HG03558 (cell line): Measurements from ENCODE around the gene SUFU.

Experiments
- ATAC-seq: cut with Tn5 transposase; IDR thresholded peaks from one replicate; pipeline ENCODE4 v1.9.1; 2021; ENCODE audit warnings: moderate number of reproducible peaks; ENCODE audit not compliant: unreplicated experiment; ENCODE audit errors: extremely low read depth

SUFU gene

DNA sequence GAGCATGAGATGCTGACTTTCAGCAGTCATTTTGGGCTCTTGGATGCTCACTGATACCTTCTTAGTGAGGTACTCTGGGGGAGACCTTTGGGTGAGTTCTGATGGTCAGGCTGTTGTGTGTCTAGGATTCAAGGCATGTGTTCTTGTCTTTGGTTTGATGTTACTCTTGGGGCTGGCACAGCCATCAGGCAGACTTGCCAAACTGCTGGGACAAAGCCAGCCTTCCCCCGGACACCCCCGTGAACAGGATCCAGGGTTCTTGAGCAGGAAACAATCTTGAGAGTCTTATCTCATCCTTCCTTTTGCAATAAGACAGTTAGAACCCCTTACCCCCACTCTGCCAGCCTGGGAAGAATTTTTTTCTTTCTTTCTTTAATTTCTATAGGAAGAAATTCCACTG lies 42.2 kb downstream of the SUFU start:
- ATAC-seq: no peak

DNA sequence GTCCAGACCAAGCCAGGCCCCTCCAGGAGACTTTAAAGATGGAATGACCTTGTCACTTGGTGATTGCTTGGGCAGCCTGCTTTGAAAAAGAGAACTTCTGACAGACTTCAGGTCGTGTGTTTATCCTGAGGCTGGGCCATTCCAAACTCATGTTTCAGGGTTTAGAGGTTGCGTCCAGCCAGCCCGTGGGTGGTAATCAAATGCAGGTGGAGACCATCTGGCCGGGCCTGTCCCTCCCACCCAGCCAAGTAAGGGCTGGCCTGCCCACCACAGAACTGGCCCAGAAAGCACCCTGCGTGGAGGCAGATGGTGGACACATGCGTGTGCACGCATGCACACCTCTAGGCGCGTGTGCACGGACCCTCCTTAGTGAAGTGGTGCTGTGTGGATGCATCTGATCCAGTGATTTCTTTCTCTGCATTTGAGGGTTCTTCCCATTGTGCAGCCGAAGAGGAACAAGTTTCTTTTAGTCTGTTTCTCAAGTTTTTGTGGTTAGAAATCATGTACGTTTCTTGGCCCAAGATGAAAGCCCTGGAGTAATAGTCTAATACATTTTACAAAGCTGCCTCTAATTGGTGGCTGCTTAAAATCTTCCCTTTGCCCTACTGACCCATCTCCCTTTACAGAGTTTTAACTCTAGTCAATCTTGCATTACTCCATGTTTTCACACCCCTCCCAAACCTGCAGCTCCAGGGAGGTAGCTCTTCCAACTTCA lies 43.0 kb downstream of the SUFU start:
- no peak for ATAC-seq

DNA sequence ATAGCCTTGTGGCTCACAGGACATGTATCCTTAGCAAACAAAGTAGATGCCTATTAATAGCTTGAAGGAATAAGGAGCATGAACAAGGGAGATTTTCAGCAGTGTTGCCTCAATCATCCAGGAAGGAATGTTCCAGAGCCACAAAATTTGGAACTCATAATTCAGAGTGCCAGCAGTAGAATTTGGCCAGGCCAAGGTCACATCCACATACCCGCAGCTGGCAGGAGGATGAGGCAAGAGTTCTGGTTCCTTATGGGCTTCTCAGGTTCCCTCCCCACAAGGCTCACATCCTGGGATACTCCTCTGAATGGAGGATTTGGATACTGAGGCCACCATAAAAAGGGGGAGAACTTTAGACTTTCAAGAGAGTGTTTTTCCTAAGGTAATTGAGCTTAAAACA lies 45.8 kb downstream of the SUFU start:
- ATAC-seq: no peak

DNA sequence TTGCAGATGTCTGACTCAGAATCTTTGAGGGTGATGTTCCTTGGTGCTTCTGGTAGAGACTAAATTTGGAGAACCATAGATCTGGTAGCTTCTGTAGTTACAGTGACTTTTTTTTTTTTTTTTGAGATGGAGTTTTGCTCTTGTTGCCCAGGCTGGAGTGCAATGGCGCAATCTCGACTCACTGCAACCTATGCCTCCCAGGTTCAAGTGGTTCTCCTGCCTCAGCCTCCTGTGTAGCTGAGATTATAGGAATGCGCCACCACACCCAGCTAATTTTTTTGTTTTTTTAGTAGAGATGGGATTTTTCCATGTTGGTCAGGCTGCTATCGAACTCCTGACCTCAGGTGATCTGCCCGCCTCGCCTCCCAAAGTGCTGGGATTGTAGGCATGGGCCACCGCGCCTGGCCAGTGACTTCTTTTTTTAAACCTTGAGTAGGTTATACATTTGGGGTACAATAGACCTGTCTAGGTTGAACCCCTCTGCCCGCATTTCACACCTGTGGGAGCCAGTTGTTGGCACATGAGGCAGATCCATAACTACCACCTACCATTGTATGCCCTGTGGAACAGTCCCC lies 47.0 kb downstream of the SUFU start:
- ATAC-seq: no peak

DNA sequence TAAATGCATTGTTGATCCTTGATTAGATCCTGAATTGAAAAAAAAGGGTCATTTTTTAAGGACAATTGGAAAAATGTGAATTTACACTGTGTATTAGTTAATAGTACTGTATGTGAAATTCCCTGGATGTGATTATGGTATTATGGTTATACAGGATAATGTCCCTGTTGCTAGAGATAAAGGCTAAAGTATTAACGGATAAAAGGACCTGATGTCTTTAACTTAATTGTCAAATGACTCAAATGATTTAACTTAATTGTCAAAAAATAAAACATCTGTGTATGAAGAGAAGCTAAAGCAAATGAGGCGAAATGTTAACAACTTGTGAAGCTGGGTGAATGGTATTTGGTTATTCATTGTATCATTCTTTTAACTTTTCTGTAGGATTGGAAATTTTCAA lies 48.8 kb downstream of the SUFU start:
- ATAC-seq: no peak

DNA sequence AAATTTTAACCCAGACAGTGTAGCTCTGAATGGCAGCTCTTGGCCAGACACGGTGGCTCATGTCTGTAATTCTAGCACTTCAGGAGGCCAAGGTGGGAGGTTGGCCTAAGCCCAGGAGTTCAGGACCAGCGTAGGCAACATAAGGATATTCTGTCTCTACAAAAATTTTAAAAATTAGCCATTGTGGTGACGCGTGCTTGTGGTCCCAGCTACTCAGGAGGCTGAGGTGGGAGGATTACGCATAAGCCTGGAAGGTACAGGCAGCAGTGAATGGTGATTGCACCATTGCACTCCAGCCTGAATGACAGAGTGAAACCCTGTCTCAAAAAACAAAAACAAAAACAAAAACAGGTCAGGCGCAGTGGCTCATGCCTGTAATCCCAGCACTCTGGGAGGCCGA lies 50.0 kb downstream of the SUFU start:
- ATAC-seq: no peak

DNA sequence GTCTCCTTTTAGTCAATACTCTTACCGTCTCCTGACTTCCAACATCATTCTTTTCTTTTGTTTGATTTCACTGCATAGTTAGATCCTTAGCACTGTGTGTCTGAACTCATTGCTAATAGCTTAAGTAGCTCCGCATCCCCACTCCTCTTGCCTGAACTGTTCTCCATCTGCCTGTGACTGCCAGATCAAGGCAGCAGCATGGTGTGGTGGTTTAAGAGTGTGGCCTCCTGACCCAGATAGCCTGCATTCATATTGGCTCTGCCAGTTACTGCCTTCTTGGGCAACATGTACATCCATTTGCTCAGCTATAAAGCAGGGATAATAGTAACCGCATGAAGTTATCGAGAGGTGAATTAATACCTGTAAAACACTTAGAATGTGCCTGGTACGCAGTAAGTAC lies 50.8 kb downstream of the SUFU start:
- no peak for ATAC-seq

DNA sequence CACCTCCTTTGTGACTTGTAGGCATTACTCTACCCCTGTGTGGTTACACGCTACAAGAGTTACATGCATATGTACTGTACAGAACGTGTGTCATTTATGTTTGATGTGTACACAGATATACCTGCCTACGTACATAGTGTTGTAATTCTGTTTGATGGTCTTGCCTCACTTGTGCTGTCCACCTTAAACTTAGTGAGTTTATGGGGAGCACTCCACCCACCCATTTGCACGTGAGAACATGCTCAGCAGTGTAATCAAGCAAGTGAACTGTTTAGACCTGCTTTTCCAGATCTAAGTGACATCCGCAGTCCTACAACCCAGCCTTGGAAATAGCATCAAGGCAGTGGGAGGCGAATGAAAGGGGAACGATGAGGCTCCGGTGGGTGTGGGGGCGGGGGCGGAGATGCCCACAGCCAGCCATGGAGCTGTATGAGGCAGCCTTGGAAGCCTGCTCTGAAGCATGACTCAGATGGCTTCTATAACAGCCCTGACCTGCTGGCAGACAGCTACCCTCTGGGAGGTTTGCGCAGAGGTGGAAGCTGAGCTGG lies 52.1 kb downstream of the SUFU start:
- ATAC-seq: no peak

DNA sequence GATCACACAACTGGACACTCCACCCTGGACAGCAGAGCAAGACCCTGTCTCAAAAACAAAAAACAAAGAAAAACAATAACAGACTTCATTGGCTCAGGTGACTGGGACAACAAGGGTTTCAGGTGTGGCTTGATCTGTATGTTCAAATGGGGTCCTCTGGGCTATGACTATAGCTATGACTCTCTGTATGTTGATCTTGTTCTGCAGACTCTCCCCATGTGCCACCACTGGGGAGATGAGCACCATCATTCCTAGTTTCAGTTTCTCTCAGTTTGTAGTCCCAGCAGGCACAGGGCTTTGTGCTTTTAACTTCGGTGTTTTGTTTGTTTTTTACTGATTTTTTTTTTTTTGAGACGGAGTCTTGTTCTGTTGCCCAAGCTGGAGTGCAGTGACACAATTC lies 53.8 kb downstream of the SUFU start:
- ATAC-seq: no peak

DNA sequence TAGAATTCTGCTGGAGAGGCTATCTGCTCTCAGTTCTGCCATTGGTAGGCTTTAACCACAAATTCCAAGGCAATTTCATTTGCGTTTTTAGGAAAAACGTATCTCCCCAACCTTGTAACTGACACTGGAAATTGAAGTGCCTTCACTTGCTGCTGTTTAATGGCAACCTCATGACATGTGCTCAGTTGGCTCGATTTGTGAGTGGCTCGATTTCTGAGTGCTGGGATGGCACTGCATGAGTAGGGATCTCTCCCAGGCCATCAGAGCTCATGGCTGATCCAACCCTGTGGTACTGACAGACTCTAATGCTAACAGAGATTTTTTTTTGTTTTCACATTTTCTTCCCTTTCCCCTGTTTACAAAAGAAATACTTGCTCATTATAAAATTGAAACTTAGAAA lies 56.0 kb downstream of the SUFU start:
- ATAC-seq: no peak

DNA sequence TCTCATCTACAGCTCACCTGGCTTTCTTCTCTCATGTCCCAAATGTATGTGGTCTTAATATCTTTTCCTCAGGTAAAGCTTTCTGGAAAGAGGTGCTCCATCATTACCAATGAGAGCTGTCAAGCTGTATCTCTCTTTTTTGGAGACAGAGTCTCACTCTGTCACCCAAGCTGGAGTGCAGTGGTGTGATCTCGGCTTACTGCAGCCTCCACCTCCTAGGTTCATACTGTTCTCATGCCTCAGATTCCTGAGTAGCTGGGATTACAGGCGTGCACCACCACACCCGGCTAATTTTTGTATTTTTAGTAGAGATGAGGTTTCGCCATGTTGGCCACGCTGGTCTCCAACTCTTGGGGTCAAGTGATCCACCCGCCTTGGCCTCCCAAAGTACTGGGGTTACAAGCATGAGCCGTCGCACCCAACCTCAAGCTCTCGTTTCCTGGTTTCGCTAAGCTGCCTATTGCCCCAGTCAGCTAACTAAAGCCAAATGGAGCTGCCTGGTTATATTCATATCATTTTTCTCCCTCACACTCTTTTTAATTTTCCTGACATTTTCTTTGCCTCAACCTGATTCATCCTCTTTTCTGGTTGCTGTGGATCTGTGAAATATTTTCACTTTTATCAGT lies 60.5 kb downstream of the SUFU start:
- no peak for ATAC-seq

DNA sequence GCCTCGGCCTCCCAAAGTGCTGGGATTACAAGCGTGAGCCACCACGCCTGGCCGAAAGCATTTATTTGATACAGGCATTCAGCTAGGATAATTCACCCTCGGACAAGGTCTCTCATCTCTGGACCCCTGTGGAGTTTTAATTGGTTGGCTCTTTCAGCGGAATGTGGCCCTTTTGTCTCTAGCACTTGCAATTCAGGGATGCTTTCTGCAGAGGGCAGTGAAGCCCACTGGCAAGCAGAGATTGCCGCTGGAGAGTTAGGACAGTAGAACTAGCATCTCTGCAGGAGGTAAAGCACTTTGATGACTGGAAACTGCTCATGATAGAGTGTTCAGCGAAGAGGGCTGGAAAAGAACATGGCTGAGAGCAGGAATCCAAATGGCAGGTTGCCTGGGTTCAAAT lies 62.0 kb downstream of the SUFU start:
- no peak for ATAC-seq

DNA sequence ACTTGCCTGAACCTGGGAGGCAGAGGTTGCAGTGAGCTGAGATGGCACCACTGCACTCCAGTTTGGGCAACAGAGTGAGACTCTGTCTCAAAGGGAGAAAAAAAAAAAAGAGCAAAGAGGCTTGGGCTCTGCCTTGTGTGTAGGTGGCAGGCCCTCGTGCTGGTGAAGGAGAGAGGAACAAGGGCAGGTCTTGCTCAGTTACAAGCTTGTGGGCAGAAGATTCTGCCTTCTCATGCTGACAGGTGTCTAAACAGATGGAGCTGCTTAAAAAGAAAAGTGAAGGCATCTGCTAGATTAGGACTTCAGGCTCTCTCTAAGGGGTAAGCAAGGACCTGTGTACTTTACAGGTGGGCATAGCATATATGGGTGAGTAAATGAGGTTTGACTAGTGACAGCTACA lies 75.0 kb downstream of the SUFU start:
- no peak for ATAC-seq

DNA sequence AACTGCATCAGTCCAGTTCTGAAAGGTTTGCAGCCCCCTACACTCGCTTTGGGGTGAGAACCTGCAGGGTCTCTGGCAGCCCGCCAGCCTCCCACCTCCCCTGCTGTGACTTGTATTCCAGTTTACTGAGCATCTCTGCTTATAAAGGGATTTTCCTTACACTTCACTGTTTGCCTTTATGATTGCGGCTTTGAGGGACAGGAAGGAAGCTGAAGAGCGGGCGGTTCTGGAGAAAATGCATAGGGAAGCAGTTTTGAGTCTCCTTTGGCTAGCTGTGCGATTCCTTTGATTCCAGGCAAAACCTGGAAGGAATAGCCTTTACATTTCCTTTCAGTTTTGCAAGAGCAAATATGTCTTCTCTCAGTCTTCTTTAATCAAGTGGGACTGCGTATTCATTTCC lies 75.6 kb downstream of the SUFU start:
- no peak for ATAC-seq

DNA sequence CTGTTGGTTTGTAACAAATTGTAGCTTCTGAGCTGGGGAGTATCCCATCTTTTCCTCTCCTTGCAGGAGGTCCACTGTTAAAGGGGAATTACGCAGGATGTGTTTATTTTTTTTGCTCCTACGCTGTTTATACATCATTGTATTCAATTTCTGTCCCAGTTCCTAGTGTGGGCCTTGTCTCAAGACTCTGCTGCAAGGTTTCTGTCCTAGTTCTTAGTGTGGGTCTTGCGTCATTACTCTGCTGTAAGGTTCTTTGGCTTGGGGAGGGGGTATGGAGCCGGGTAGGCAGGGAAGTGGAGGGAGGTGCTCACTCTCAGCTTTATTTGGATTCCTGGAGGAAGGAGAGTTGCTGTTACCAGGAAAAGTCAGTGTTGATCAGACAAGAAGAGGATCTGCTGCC lies 76.5 kb downstream of the SUFU start:
- ATAC-seq: no peak

DNA sequence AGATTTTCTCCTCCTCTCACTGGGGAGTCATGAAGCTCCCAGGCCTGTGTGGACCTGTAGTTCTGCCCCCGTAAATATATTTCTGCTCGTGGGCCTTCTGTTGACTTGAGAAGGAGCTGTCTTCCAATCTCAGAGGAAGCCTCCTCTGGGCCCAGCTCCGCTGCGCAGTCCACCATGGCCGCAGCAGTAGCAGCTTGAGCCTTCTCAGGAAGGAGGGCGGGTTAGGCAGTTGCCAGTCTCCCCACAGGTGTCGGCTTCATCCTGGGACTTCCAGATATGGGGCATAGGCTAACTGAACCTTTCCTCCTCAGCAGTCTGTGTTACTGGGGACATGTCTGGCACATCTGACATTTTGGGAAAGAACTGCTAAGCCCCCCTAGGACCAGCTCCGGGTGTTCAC lies 77.6 kb downstream of the SUFU start:
- no peak for ATAC-seq

DNA sequence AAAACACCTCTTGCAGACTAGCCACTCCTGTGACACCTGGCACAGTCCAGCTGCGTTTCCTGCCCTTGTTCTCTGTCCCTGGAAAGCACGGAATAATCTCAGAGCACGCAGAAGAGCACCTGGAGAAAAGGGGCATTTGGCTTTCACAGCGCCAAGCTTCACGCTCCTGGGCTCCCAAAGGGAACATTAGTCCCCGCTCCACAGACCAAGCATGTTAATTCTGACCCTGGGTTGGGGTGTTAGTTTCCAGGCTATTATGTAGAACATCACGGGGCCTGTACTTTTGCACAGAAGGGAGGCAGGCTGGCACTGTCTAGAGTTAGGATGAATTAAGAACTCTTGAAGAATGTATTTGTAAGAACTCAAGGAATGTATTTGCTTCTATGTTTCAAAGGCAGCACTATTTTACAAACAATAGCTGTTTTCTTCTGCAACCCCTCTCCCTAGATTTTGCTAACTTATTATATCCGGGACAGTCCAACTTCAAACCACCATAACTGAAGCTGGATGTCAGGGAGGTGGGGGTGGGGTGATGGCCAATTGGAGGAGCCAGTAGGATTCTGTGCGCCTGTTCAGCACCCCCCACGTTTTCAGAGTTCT lies 78.3 kb downstream of the SUFU start:
- no peak for ATAC-seq

DNA sequence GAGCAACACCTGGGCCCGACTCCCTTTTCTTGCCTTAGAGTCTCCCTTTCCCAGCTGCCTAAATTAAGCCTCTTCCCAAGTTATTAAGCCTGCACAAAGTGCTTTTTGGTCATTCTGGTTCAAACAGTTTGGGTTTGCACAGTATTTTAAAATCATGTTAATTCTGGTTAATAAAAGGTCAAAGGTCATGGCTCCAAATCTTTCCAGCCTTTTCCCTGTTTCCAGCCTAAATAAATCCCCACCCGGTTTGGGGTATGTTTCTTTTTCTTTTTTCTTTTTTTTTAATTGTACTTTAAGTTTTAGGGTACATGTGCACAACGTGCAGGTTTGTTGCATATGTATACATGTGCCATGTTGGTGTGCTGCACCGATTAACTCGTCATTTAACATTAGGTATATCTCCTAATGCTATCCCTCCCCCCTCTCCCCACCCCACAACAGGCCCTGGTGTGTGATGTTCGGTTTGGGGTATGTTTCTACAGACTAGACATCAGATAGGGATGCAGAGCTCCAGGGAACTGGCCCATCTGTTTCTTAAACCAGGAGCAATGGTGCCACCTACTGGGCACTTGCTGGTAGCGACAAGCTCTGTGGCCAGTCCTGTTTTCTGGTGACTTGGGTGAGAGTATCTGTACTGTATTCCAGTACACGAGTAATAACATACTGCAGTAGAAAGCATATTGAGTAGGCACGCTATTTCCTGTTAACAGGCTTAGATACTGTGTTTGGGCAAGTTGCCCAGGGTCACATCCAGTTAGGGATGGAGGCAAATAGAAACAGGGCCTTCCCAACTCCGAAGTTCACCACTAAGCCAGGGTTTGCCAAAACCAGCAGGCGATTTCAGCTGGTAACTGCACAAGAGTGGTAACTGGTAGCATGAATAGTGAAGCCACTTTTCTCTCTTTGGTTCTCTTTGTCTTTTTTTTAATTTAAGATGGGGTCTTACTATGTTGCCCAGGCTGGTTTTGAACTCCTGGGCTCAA lies 80.0 kb downstream of the SUFU start:
- ATAC-seq: no peak

DNA sequence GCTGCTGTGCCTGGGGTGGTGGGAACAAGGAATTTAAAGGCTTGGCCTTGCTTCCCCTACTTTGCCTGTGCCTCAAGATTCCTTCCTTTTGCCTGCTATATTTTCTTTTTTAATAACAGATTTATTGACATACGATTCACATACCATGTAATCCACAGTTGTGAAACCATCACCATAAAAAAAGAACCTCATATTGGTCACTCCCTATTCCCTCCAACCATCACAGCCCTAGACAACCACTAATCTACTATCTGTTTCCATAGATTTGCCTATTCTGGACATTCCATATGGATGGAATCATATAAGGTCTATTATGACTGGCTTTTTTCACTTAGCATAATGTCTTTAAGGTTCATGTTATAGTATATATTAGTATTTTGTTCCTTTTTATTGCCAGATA lies 81.3 kb downstream of the SUFU start:
- ATAC-seq: no peak

DNA sequence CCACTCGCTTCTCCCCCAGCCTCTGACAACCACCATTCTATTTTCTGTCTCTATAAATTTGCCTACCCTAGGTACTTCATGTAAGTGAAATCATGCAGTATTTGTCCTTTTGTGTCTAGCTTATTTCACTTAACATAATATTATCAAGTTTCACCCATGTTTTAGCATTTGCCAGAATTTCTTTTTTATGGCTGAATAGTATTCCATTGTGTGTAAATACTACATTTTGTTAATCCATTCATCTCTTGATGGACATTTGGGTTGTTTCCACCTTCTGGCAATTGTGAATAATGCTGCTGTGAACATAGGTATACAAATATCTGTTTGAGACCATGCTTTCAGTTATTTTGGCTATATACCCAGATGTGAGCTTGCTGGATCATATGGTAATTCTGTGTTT lies 83.1 kb downstream of the SUFU start:
- no peak for ATAC-seq
